ENCODE data around the gene OR10J5.
"Not testable (repeated sequence)": the region's sequence is repeated elsewhere in the genome, so short reads cannot be mapped to it uniquely, and the experiment has no call there.

OR10J5 gene

GRCh38 chr1:159535907-159536306, at the start of gene OR10J5:
Gene OR10J5, minus strand, starts transcription at chr1:159536007. Its CDS starts 0 bp downstream, at chr1:159536007.
- no peak for DNase-seq

- DNase-seq: no peak
These were observed 48.7 kb upstream of the OR10J5 start for GRCh38 chr1:159584536-159584935.

- DNase-seq: no peak
These were observed 45.6 kb upstream of the OR10J5 start for GRCh38 chr1:159581422-159581821.

- DNase-seq: no peak
These were observed 44.5 kb upstream of the OR10J5 start for GRCh38 chr1:159580340-159580739.

- no peak for DNase-seq
These were observed 41.6 kb upstream of the OR10J5 start for GRCh38 chr1:159577446-159577845.

- no peak for DNase-seq
These were observed 26.9 kb upstream of the OR10J5 start for GRCh38 chr1:159562680-159563079.

GRCh38 chr1:159561497-159561896, 25.7 kb upstream of the OR10J5 start:
- DNase-seq: no peak

- DNase-seq: no peak
These were observed 24.8 kb upstream of the OR10J5 start for GRCh38 chr1:159560599-159560998.

- no peak for DNase-seq
These were observed 21.1 kb upstream of the OR10J5 start for GRCh38 chr1:159556931-159557369.

GRCh38 chr1:159554696-159555095, 18.9 kb upstream of the OR10J5 start:
- DNase-seq: no peak

- no peak for DNase-seq
These were observed 18.5 kb upstream of the OR10J5 start for GRCh38 chr1:159554261-159554660.

- DNase-seq: no peak
These were observed 12.3 kb upstream of the OR10J5 start for GRCh38 chr1:159548126-159548525.

- no peak for DNase-seq
These were observed 2.9 kb downstream of the OR10J5 start for GRCh38 chr1:159532922-159533321.

GRCh38 chr1:159524792-159525191, 11.0 kb downstream of the OR10J5 start:
- DNase-seq: not testable (repeated sequence)

- no peak for DNase-seq
These were observed 25.6 kb downstream of the OR10J5 start for GRCh38 chr1:159510229-159510541.

- no peak for DNase-seq
These were observed 26.2 kb downstream of the OR10J5 start for GRCh38 chr1:159509440-159510228.

GRCh38 chr1:159508951-159509350, 26.9 kb downstream of the OR10J5 start:
- no peak for DNase-seq

GRCh38 chr1:159505676-159506075, 30.1 kb downstream of the OR10J5 start:
- DNase-seq: no peak

- no peak for DNase-seq
These were observed 34.7 kb downstream of the OR10J5 start for GRCh38 chr1:159501082-159501481.

- not testable (repeated sequence) for DNase-seq
These were observed 41.1 kb downstream of the OR10J5 start for GRCh38 chr1:159494513-159495210.

GRCh38 chr1:159493354-159493753, 42.5 kb downstream of the OR10J5 start:
- no peak for DNase-seq

GRCh38 chr1:159492575-159493323, 43.1 kb downstream of the OR10J5 start:
- no peak for DNase-seq
